PC-3 (cell line): ENCODE data around the gene CAMK1G. TPM values are rescaled to one million over a fixed set of nuclear protein-coding genes. Genes with fewer than 3 reads are reported as not detected.

ENCODE experiments used
- ATAC-seq: fragments of 200-7000 bp; cut with Tn5 transposase; 2 replicates; pipeline ENCODE4 v1.9.1; 2020; ENCODE audit warnings: mild to moderate bottlenecking, moderate library complexity
- BruUV-seq: library from RNA; stranded (reverse); fragments of 400-500 nt; replicated peaks from 2 replicates; lab custom pipeline; 2021; lab: Mats Ljungman, UMichigan
- CTCF ChIA-PET: fragments of 300-600 bp; sonication (Branson Sonifier 250); formaldehyde crosslinking; loops from one replicate; lab custom pipeline; 2022; ENCODE audit warnings: antibody characterized with exemption; lab: Charles Lee
- POLR2A ChIA-PET: fragments of 300-600 bp; sonication (Branson Sonifier 250); formaldehyde crosslinking; loops from one replicate; lab custom pipeline; 2022; ENCODE audit warnings: antibody characterized with exemption; ENCODE audit not compliant: unreplicated experiment; lab: Charles Lee
- DNase-seq: peaks from one replicate; pipeline ENCODE4 v3.0.0-alpha.2; 2015
- H2AFZ ChIP-seq: fragments of 300-600 bp; sonication (generic); 2 replicates; pipeline ENCODE4 v1.6.0; 2016; ENCODE audit warnings: antibody characterized with exemption, low read length
- H3F3A ChIP-seq: fragments of 300-600 bp; sonication (generic); one replicate; pipeline ENCODE4 v1.6.0; 2017; ENCODE audit warnings: antibody characterized with exemption, low read length, control low read depth, mild to moderate bottlenecking; ENCODE audit not compliant: unreplicated experiment
- H3K27ac ChIP-seq: fragments of 300-600 bp; sonication (generic); 2 replicates; pipeline ENCODE4 v1.5.1; 2016; ENCODE audit warnings: mild to moderate bottlenecking, low read length
- H3K27me3 ChIP-seq: fragments of 300-600 bp; sonication (generic); 2 replicates; pipeline ENCODE4 v1.6.1; 2016; ENCODE audit warnings: low read length, mixed read lengths
- H3K36me3 ChIP-seq: fragments of 300-600 bp; sonication (generic); 2 replicates; pipeline ENCODE4 v1.6.1; 2016; ENCODE audit warnings: low read depth, mixed run types, low read length, mixed read lengths
- H3K4me1 ChIP-seq: fragments of 300-600 bp; sonication (generic); 2 replicates; pipeline ENCODE4 v1.5.1; 2016; ENCODE audit warnings: low read length; ENCODE audit not compliant: insufficient read depth
- H3K4me2 ChIP-seq: fragments of 300-600 bp; sonication (generic); 2 replicates; pipeline ENCODE4 v1.6.0; 2016; ENCODE audit warnings: low read length
- H3K4me3 ChIP-seq: fragments of 300-600 bp; sonication (generic); 2 replicates; pipeline ENCODE4 v1.5.1; 2016; ENCODE audit warnings: mild to moderate bottlenecking, low read length, mixed read lengths
- H3K79me2 ChIP-seq: fragments of 300-600 bp; sonication (generic); 2 replicates; pipeline ENCODE4 v1.6.1; 2017; ENCODE audit warnings: low read length, mixed read lengths
- H3K9ac ChIP-seq: fragments of 300-600 bp; sonication (generic); 2 replicates; pipeline ENCODE4 v1.6.0; 2016; ENCODE audit warnings: mild to moderate bottlenecking, low read length
- H3K9me2 ChIP-seq: fragments of 300-600 bp; sonication (generic); replicated peaks from 2 replicates; pipeline ENCODE4 v1.6.1; 2016; ENCODE audit warnings: mixed run types, low read length, mixed read lengths
- H3K9me3 ChIP-seq: fragments of 300-600 bp; sonication (generic); 2 replicates; pipeline ENCODE4 v1.6.1; 2016; ENCODE audit warnings: low read length, mixed read lengths
- H4K20me1 ChIP-seq: fragments of 300-600 bp; sonication (generic); 2 replicates; pipeline ENCODE4 v1.6.1; 2016; ENCODE audit warnings: low read length, mixed read lengths
- EZH2 ChIP-seq: fragments of 300-600 bp; sonication (generic); IDR thresholded peaks from one replicate; pipeline ENCODE4 v1.6.1; 2017; ENCODE audit warnings: antibody characterized with exemption, mild to moderate bottlenecking, low read length; ENCODE audit not compliant: unreplicated experiment
- EZH2phosphoT487 ChIP-seq: fragments of 300-600 bp; sonication (generic); IDR thresholded peaks from 2 replicates; pipeline ENCODE4 v1.6.1; 2018; ENCODE audit warnings: mild to moderate bottlenecking, antibody characterized with exemption, low read length, borderline replicate concordance
- intact Hi-C: fragments of 100-400 bp; cut with micrococcal nuclease; formaldehyde crosslinking; loops from 2 replicates; pipeline ENCODE4 v1.9.0; 2023
- total RNA-seq: library from RNA; depleted of rRNA; stranded (reverse); fragments of >200 nt; gene quantifications from 2 replicates; pipeline ENCODE4 v1.2.3, GENCODE V29; 2014
- TF ChIP-seq, protein P1 (sequence below): fragments of 300-600 bp; sonication (generic); conservative IDR thresholded peaks from 2 replicates; pipeline ENCODE4 v1.5.1; 2017; ENCODE audit warnings: antibody characterized with exemption, low read depth, mild to moderate bottlenecking, low read length

The CAMK1G gene
- total RNA-seq, 1 experiment from 2014 or later = not detected

DNA sequence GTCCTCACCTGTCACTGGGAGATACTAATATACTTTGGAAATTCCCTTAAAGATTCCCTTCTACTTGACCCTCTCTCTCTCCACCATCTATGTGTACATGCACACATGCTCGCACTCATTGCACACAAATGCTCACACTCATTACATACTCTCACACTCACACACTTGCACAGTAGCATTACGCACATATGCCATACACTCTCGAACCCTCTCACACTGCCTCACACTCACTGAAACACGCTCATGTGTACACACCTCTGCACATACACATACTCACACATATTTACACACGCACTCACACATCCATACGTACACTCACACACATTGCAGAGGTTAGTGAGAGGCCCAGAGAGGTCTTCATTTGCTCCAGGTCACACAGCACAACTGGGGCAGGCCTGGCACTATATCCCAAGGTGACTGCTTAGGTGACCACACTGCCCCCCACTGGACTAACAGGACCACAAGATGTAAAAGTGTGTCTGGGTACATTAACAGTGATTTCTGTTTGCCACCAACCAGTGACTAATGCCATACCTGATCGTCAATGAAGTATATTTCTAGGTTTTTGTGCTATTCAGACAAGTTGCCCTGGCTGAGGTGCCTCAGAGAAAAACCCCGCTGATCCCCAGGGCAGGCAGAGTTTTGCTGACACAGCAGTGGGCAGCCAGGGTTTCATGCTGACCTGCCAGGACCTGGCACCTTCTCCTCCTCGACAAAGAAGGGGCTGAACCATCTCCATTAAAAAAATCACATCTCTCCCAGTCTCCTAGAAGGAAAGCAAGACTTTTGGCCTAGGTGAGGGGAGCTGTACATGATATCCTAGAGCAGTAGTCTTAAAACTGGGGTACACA lies 28.5 kb upstream of the CAMK1G start:
- intact Hi-C loops = no loop called here
- Histone ChIP-seq H3K79me2 (no peaks in the 10 kb centered on the region), H3K27ac (no peak overlapping the region), H4K20me1 (no peaks in the 10 kb centered on the region), H3F3A (no peaks in the 10 kb centered on the region), H3K27me3 (no peaks in the 10 kb centered on the region), H3K9ac (no peak overlapping the region), H3K4me1 (peaks cover under 1% of the 10 kb centered on the region; the same call in 1 of the 2 replicates), H3K4me3 (no peak overlapping the region), H3K9me2 (no peaks in the 10 kb centered on the region), H3K9me3 (no peaks in the 10 kb centered on the region), H3K36me3 (no peaks in the 10 kb centered on the region), H2AFZ (no peak overlapping the region), H3K4me2 (no peak overlapping the region)
- POLR2A ChIA-PET = no interaction called here
- no peak for DNase-seq
- BruUV-seq = no TSS peak
- no peak for ATAC-seq
- TF ChIP-seq EZH2phosphoT487 (no peak), EZH2 (no peak)
- TF ChIP-seq, protein P1, sequence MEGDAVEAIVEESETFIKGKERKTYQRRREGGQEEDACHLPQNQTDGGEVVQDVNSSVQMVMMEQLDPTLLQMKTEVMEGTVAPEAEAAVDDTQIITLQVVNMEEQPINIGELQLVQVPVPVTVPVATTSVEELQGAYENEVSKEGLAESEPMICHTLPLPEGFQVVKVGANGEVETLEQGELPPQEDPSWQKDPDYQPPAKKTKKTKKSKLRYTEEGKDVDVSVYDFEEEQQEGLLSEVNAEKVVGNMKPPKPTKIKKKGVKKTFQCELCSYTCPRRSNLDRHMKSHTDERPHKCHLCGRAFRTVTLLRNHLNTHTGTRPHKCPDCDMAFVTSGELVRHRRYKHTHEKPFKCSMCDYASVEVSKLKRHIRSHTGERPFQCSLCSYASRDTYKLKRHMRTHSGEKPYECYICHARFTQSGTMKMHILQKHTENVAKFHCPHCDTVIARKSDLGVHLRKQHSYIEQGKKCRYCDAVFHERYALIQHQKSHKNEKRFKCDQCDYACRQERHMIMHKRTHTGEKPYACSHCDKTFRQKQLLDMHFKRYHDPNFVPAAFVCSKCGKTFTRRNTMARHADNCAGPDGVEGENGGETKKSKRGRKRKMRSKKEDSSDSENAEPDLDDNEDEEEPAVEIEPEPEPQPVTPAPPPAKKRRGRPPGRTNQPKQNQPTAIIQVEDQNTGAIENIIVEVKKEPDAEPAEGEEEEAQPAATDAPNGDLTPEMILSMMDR = peak; percentile 56
- CTCF ChIA-PET = no interaction called here

DNA sequence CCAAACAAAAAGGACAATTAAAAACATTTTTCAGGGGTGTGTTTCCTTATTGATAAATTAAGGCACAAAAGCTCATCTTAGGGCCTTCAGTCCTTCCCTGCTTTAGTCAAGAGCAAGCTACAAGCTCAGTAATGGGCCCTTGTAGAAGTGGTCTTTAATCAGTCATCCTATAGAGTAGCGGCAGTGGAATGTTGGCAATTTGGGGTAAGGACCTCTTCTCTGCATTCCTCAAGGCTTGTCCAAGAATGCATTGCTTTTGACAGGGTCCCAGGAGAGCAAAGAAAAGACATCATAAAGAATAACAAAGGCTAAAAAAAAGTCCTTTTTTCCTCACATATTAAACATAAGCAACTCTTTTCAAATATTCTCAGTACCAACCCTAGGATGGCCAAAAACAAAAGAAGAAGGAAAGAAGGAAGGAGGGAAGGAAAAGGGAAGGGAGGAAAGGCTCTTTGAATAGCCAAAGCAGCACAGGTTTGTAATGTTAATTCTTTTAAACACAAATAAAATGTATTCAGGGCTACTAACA lies 27.3 kb upstream of the CAMK1G start:
- Histone ChIP-seq H3K4me3 (no peak overlapping the region), H3K9me3 (no peaks in the 10 kb centered on the region), H3K4me1 (peaks cover 8% of the 10 kb centered on the region; the same call in 1 of the 2 replicates), H2AFZ (no peak overlapping the region), H3K27me3 (no peaks in the 10 kb centered on the region), H3K4me2 (no peak overlapping the region), H3F3A (no peaks in the 10 kb centered on the region), H3K27ac (no peak overlapping the region), H4K20me1 (no peaks in the 10 kb centered on the region), H3K9ac (no peak overlapping the region), H3K79me2 (no peaks in the 10 kb centered on the region), H3K36me3 (no peaks in the 10 kb centered on the region), H3K9me2 (no peaks in the 10 kb centered on the region)
- DNase-seq (no peak), ATAC-seq (no peak)
- TF ChIP-seq, protein P1 = no peak
- no peak for TF ChIP-seq EZH2phosphoT487
- TF ChIP-seq EZH2 = no peak
- POLR2A ChIA-PET = no interaction called here
- no TSS peak for BruUV-seq
- CTCF ChIA-PET = interaction anchor here (0.6 kb wide), 1 partner anchor 13 kb away, joined by 3 read pairs; no protein-coding TSS in a partner anchor
- intact Hi-C loops = no loop called here

DNA sequence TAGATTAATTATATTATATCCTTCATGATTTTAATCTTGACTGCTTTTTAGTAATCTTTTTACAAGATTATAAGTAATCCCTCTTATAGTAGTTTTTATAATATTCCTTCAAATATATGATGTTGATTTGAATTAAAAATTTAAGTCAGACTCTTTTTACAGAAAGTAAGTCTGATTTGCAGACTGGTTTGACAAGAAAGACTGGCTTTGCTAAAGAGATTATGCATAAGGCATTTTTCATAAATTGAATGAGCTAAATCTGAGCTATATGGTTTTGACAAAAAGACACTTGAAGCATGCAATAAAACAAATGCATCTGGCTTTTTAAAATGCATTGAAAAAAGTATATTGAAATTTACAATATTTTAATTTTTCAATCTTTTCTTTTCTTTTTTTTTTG lies 26.3 kb upstream of the CAMK1G start:
- no peaks in the 10 kb centered on the region for H4K20me1 ChIP-seq
- ATAC-seq = no peak
- no peak overlapping the region for H3K27ac ChIP-seq
- peaks cover 8% of the 10 kb centered on the region; the same call in 1 of the 2 replicates for H3K4me1 ChIP-seq
- intact Hi-C loops = no loop called here
- H3K9me2 ChIP-seq = no peaks in the 10 kb centered on the region
- TF ChIP-seq, protein P1 = no peak
- TF ChIP-seq EZH2phosphoT487 = no peak
- no peak for TF ChIP-seq EZH2
- H3K9ac ChIP-seq = no peak overlapping the region
- DNase-seq = peak; percentile 60
- no peak overlapping the region for H3K4me2 ChIP-seq
- H3K79me2 ChIP-seq = no peaks in the 10 kb centered on the region
- H3F3A ChIP-seq = no peaks in the 10 kb centered on the region
- no peak overlapping the region for H3K4me3 ChIP-seq
- no peaks in the 10 kb centered on the region for H3K9me3 ChIP-seq
- no peaks in the 10 kb centered on the region for H3K36me3 ChIP-seq
- POLR2A ChIA-PET = interaction anchor here (0.6 kb wide), 1 partner anchor 150 kb away, joined by 3 read pairs; no protein-coding TSS in a partner anchor
- no TSS peak for BruUV-seq
- no peaks in the 10 kb centered on the region for H3K27me3 ChIP-seq
- H2AFZ ChIP-seq = no peak overlapping the region
- CTCF ChIA-PET = interaction anchor here (1.2 kb wide), 1 partner anchor 9 kb away, joined by 3 read pairs; no protein-coding TSS in a partner anchor
